Nephron progenitor cell (in vitro differentiated cells): ENCODE results near the gene TACC3.

Experiments
- DNase-seq: peaks from one replicate; pipeline ENCODE4 v3.0.0; 2021
- H3K27ac Mint-ChIP-seq: 2 replicates; pipeline ENCODE4 v1.8.0; 2021; ENCODE audit warnings: mild to moderate bottlenecking, moderate library complexity, mixed read lengths
- H3K27me3 Mint-ChIP-seq: 2 replicates; pipeline ENCODE4 v1.8.0; 2021; ENCODE audit warnings: mild to moderate bottlenecking, low read depth, mixed read lengths; ENCODE audit not compliant: poor library complexity
- H3K36me3 Mint-ChIP-seq: 2 replicates; pipeline ENCODE4 v1.8.0; 2021; ENCODE audit warnings: low read depth, mixed read lengths
- H3K4me1 Mint-ChIP-seq: 2 replicates; pipeline ENCODE4 v1.8.0; 2021; ENCODE audit warnings: mixed read lengths
- H3K4me3 Mint-ChIP-seq: 2 replicates; pipeline ENCODE4 v1.8.0; 2021; ENCODE audit warnings: mild to moderate bottlenecking, moderate library complexity, mixed read lengths
- H3K9me3 Mint-ChIP-seq: 2 replicates; pipeline ENCODE4 v1.8.0; 2021; ENCODE audit warnings: mild to moderate bottlenecking, moderate library complexity, mixed read lengths
- TF ChIP-seq, protein P1 (sequence below): fragments of 200-600 bp; sonication (generic); IDR thresholded peaks from 2 replicates; pipeline ENCODE4 v1.5.0; 2021; ENCODE audit warnings: antibody characterized with exemption

Gene TACC3

DNA sequence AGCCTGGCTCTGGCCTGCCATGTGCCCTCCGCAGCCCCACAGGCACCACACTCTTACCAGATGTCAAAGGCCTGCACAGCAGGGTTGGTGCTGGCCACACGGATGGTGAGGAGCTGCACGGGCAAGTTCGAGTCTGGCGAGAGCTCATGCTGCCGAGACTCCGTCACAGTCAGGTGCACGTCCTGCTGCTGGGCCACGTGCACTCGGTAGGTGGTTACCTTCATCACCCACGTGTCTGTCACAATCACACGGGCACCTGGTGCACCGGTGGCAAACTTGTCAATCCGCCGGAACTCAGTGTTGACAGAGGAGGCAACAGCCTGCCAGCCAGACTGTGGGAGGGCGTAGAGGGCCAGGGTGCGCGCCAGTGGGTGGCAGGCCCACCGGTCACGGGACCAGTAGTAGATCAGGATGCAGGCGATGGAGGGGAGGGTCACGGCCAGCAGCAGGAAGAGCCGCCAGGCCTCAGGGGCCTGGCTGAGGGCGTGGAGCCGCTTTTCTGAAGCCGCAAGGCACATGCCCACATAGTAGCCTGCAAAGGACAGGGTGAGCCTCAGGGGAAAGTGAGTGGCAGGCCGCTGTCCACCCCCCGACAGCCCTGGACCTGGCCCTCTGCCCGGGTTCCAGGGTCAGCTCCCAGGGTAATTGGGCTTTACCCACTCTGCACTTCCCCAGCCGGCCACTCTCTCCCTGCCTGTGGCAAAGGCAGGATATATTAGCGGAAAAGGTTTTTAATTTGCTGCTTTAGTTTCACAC lies 3.0 kb upstream of the TACC3 start:
- peak overlapping the region; percentile 66 for H3K4me3 Mint-ChIP-seq
- no peaks in the 10 kb centered on the region for H3K9me3 Mint-ChIP-seq
- no peak overlapping the region for H3K27ac Mint-ChIP-seq
- no peaks in the 10 kb centered on the region for H3K36me3 Mint-ChIP-seq
- no peaks in the 10 kb centered on the region for H3K27me3 Mint-ChIP-seq
- TF ChIP-seq, protein P1, sequence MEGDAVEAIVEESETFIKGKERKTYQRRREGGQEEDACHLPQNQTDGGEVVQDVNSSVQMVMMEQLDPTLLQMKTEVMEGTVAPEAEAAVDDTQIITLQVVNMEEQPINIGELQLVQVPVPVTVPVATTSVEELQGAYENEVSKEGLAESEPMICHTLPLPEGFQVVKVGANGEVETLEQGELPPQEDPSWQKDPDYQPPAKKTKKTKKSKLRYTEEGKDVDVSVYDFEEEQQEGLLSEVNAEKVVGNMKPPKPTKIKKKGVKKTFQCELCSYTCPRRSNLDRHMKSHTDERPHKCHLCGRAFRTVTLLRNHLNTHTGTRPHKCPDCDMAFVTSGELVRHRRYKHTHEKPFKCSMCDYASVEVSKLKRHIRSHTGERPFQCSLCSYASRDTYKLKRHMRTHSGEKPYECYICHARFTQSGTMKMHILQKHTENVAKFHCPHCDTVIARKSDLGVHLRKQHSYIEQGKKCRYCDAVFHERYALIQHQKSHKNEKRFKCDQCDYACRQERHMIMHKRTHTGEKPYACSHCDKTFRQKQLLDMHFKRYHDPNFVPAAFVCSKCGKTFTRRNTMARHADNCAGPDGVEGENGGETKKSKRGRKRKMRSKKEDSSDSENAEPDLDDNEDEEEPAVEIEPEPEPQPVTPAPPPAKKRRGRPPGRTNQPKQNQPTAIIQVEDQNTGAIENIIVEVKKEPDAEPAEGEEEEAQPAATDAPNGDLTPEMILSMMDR, result no peak
- DNase-seq, result no peak
- peaks cover 56% of the 10 kb centered on the region for H3K4me1 Mint-ChIP-seq

DNA sequence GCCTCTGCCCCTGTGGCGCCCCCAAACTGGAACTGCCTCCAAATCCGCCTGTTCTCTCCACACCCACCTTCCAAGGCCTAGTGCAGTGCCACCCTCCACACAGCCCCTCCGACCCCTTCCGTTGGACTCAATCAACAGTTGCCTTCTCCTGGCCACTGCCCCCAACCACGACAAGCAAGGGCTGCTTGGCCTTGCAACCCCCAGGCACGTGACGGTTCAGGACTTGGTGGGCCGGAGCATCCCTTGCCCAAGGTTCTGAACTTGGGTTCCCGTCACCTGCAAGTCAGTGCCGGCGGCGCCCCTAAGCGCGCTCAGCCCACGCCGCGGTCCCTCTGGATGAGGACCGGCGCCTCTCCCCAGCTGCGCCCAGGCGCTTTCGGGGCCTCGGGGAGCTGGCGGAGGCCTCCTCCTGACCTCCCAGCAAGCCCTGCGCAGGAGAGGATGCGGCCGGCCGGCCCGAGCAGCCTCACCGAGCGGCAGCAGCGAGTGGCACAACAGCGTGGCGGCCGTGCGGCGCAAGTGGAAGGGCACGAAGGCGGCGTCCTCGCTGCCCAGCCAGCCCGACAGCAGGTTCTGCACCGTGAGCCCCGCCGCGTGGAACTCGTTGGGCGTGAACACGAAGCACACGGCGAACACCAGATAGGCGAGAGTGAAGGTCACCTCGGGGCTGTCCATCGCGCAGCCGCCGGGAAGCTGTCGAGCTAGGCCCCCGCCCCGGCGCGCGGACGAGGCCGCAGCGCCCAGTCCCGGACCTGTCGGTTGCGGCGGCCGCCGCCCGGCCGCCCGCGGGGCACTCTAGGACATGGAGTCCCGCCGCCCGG lies 948 bp upstream of the TACC3 start:
- H3K9me3 Mint-ChIP-seq, result no peaks in the 10 kb centered on the region
- peaks cover 8% of the 10 kb centered on the region for H3K36me3 Mint-ChIP-seq
- H3K27me3 Mint-ChIP-seq, result no peaks in the 10 kb centered on the region
- peak; percentile 68 for DNase-seq
- peak overlapping the region; percentile 88 for H3K4me3 Mint-ChIP-seq
- peaks cover 47% of the 10 kb centered on the region for H3K4me1 Mint-ChIP-seq
- TF ChIP-seq, protein P1, result no peak
- H3K27ac Mint-ChIP-seq, result peak overlapping the region; percentile 91

DNA sequence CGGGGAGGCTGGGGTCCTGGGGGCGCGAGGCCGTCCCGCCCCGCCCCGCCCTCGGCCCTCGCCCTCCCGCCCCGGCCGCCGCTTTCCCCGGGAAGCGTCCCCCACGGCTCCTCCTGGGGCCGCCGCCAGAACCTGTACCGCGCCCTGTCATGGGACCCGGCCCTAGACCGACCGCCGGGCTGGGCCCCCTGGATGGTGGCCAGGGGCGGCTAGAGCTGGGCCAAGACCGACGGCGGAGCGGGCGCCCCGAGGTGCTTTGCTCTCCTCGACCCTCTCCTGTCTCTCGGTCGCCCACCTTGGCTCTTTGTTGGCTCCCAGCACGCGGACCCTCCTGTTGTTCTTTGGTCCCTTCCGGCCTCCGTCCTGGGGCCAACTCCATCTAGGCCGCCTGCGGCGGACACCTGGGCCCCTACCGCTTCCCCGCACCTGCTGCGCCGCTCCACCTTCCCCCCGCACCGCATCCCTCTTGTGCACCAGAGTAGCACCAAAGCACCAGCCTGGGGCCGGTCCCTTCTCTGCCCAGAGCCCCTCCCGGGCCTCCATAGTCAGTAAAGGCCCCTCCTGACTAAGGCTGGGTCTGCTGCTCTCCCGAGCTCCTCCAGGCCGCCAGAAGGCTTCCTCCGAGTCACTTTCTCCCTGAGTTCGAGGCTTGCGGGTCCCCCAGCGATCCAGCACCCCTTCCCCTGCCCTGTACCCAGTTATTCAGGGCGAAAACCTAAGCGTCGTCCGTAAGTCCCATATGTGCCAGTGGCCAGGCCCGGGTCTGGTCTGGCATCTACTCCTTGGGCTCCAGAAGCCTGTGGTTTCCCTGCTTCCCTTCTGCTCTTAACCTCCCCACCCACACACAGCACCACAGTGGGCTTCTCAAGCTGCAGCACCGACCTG lies 587 bp downstream of the TACC3 start:
- H3K4me3 Mint-ChIP-seq, result peak overlapping the region; percentile 96

DNA sequence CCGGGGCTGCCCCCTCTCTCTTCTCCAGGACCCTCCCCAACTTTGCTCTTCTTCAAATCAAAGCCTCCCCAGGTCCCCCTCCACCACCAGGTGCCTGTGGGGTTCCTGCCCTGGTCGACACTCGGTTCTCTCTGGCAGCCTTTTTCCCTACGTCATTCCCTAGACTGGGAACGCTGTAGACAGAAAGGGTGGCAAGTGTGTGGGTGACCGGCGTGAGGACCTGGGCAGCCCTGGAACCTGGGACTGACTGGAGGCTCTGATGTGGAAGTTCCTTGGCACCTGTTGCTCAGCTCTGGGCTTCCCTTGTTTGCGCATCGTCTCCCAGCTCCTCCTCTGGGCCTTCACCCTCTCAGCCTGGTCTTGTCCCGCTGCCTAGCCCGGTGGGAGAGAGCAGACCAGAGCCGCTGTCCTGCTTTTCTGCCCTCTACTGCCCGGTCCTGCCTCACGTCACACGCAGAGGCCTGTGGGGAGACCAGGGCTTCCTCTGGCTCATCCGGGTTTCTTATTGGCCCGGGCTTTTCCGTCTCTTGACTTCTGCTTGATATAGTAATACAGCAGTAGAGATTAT lies 1.3 kb downstream of the TACC3 start:
- TF ChIP-seq, protein P1, result no peak
- H3K27me3 Mint-ChIP-seq, result no peaks in the 10 kb centered on the region

More for the DNA sequence above, 587 bp downstream of the TACC3 start:
- H3K36me3 Mint-ChIP-seq, result peaks cover 17% of the 10 kb centered on the region
- no peak for DNase-seq
- no peaks in the 10 kb centered on the region for H3K27me3 Mint-ChIP-seq
- TF ChIP-seq, protein P1, result no peak
- H3K9me3 Mint-ChIP-seq, result no peaks in the 10 kb centered on the region
- H3K4me1 Mint-ChIP-seq, result peaks cover 49% of the 10 kb centered on the region
- peak overlapping the region; percentile 53 for H3K27ac Mint-ChIP-seq

DNA sequence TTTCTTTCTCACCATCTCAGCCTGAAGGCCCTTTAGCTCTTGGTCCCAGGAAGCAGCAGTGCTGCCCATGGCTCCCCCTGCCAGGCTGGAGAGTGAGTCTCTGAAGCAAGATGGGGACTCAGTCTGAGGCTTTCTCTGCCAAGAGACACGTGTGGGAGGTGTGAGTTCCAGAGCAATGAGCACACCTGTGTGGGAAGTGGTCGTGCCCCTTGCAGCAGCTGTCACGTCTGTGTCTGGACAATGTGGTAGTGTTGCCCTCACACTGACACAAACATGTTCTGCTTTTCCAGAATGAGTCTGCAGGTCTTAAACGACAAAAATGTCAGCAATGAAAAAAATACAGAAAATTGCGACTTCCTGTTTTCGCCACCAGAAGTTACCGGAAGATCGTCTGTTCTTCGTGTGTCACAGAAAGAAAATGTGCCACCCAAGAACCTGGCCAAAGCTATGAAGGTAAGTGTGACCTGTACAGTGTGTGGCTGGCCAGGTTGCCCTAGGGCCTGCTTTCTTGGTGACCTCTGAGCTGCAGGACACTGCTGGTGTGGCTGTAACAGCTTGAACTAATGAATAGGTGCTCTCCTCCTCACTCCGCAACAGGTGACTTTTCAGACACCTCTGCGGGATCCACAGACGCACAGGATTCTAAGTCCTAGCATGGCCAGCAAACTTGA lies 1.9 kb downstream of the TACC3 start:
- H3K36me3 Mint-ChIP-seq, result peaks cover 28% of the 10 kb centered on the region
- H3K27me3 Mint-ChIP-seq, result no peaks in the 10 kb centered on the region
- H3K9me3 Mint-ChIP-seq, result no peaks in the 10 kb centered on the region
- TF ChIP-seq, protein P1, result no peak
- H3K4me1 Mint-ChIP-seq, result peaks cover 49% of the 10 kb centered on the region
- H3K4me3 Mint-ChIP-seq, result peak overlapping the region; percentile 96
- no peak for DNase-seq
- no peak overlapping the region for H3K27ac Mint-ChIP-seq

More for the DNA sequence above, 1.3 kb downstream of the TACC3 start:
- H3K4me3 Mint-ChIP-seq, result peak overlapping the region; percentile 96
- no peak overlapping the region for H3K27ac Mint-ChIP-seq
- no peaks in the 10 kb centered on the region for H3K9me3 Mint-ChIP-seq
- DNase-seq, result no peak
- H3K4me1 Mint-ChIP-seq, result peaks cover 49% of the 10 kb centered on the region
- H3K36me3 Mint-ChIP-seq, result peaks cover 23% of the 10 kb centered on the region
